Breast epithelium (tissue), 3 donors: ENCODE measurements around the gene ATP2B3.

Experiments
- POLR2A ChIP-seq: fragments of 450-650 bp; IDR thresholded peaks from one replicate; pipeline ENCODE4 v1.6.1; 2016; ENCODE audit warnings: antibody characterized with exemption, mild to moderate bottlenecking, moderate library complexity
- TF ChIP-seq, protein P1 (sequence below), 3 donors: fragments of 450-650 bp; IDR thresholded peaks; one replicate each; pipeline ENCODE4 v1.5.1; 2016 to 2017; ENCODE audit warnings: antibody characterized with exemption in 3 of 3, mild to moderate bottlenecking in 3 of 3, moderate library complexity in 3 of 3

DNA sequence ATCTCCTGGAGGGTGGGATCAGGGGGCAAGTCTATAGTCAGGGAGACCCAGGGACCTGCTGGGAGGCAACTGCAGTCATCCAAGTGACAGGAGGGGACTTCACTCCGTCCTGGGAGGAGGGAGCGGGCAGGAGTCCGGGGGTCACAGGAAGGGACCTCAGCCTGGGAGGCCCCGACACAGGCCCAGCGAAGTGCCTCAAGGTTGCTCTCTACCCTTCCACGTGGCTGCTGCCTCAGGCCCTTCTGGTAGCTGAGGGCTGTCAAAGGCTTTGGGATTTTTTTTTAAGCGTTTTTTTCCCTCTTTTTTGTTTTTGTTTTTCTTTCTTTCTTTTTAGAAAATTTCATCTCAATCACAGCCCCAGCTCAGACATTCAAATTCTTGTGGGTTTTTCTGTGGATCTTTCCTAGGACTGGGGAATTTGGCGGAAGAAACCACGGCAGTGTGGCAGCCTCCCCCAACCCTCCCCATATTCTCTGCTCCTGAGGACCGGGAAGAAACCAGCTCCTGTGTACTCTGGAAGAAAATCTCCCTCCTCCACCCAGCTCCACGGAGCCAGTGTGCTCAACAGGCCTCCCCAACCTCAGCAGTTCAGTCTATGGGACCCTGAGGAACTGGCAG is 45.7 kb upstream of the ATP2B3 start:
- no peak for TF ChIP-seq POLR2A
- TF ChIP-seq, protein P1, sequence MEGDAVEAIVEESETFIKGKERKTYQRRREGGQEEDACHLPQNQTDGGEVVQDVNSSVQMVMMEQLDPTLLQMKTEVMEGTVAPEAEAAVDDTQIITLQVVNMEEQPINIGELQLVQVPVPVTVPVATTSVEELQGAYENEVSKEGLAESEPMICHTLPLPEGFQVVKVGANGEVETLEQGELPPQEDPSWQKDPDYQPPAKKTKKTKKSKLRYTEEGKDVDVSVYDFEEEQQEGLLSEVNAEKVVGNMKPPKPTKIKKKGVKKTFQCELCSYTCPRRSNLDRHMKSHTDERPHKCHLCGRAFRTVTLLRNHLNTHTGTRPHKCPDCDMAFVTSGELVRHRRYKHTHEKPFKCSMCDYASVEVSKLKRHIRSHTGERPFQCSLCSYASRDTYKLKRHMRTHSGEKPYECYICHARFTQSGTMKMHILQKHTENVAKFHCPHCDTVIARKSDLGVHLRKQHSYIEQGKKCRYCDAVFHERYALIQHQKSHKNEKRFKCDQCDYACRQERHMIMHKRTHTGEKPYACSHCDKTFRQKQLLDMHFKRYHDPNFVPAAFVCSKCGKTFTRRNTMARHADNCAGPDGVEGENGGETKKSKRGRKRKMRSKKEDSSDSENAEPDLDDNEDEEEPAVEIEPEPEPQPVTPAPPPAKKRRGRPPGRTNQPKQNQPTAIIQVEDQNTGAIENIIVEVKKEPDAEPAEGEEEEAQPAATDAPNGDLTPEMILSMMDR (IDR thresholded peaks at IDR 0.05): no peak
